ENCODE measurements around the gene EYS. TPM values are rescaled to one million over a fixed set of nuclear protein-coding genes. Genes with fewer than 3 reads are reported as not detected.

Gene EYS
- total RNA-seq, 2 donors from 2014 or later = not detected

- Mint-ChIP-seq H3K36me3 (ENCODE audit: insufficient read depth in 2 of 2) (peaks cover 0 to 16% of the 10 kb centered on the region in 2 donors), H3K9me3 (no peaks in the 10 kb centered on the region)
Measured at GRCh38 chr6:63677282-63677681, 2029.7 kb downstream of the EYS start.

GRCh38 chr6:63676412-63677114 lies 2030.5 kb downstream of the EYS start:
- H3K27ac Mint-ChIP-seq = no peak overlapping the region
- DNase-seq (no peak), ATAC-seq (replicated peaks in 1 of 2) (no peak)
- peaks cover 0 to 17% of the 10 kb centered on the region in 2 donors for H3K36me3 Mint-ChIP-seq (ENCODE audit: insufficient read depth in 2 of 2)
- H3K4me3 Mint-ChIP-seq = no peak overlapping the region
- no peaks in the 10 kb centered on the region for H3K27me3 Mint-ChIP-seq (ENCODE audit: low read depth)
- no peaks in the 10 kb centered on the region for H3K9me3 Mint-ChIP-seq
- peaks cover 22% of the 10 kb centered on the region for H3K4me1 Mint-ChIP-seq (ENCODE audit: low read depth)

More at GRCh38 chr6:63677282-63677681, 2029.7 kb downstream of the EYS start:
- no peaks in the 10 kb centered on the region for H3K27me3 Mint-ChIP-seq (ENCODE audit: low read depth)
- H3K27ac Mint-ChIP-seq = no peak overlapping the region
- H3K4me3 Mint-ChIP-seq = no peak overlapping the region
- no peak for DNase-seq
- peaks cover 22% of the 10 kb centered on the region for H3K4me1 Mint-ChIP-seq (ENCODE audit: low read depth)
- ATAC-seq (replicated peaks in 1 of 2) = no peak

DNA sequence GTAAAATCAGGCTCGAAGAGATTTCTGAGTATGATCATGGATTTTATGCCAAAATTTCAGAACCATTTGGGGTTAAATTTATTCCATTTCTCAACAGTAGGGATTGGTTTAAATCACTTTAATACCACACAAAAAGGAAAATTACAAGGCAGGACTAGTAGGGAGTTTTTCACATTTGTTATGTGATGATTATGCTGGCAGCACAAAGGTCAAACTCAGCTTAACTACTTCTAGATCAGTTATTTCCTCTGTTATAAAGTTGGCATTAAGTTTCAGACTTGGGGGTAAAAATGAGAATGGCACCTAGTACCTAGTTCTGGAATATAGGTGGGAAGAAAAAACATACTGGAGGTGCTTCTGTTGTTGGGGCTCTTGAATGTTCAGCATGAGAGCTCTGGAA lies 2031.9 kb downstream of the EYS start:
- Mint-ChIP-seq H3K4me1 (ENCODE audit: low read depth) (peaks cover 8% of the 10 kb centered on the region), H3K27me3 (ENCODE audit: low read depth) (no peaks in the 10 kb centered on the region), H3K9me3 (no peaks in the 10 kb centered on the region), H3K4me3 (no peak overlapping the region), H3K36me3 (ENCODE audit: insufficient read depth in 2 of 2) (peaks cover 0 to 9% of the 10 kb centered on the region in 2 donors), H3K27ac (no peak overlapping the region)
- DNase-seq = no peak
- no peak for ATAC-seq (replicated peaks in 1 of 2)

DNA sequence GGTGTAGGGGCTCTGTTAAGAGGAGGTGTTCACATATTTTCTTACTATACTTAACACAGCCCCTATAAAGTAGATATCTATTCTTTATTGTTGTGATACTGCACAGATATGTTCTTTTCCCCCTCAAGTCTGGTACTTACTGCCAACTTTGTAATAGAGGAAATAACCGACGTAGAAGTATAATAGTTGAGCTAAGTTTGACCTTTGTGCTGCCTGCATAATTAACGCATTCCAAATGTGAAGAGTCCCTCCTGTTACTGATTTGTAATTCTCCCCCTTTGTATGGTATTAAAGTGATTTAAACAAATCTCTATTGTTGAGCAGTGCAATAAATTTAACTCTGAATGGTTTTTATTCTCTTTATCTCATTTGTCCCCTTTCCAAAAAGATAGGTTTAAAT lies 2032.4 kb downstream of the EYS start:
- Mint-ChIP-seq H3K27me3 (ENCODE audit: low read depth) (no peaks in the 10 kb centered on the region), H3K4me1 (ENCODE audit: low read depth) (peaks cover 10% of the 10 kb centered on the region), H3K36me3 (ENCODE audit: insufficient read depth in 2 of 2) (peaks cover 0 to 7% of the 10 kb centered on the region in 2 donors), H3K27ac (no peak overlapping the region), H3K4me3 (no peak overlapping the region), H3K9me3 (no peaks in the 10 kb centered on the region)
- ATAC-seq (replicated peaks in 1 of 2) (no peak), DNase-seq (no peak)

DNA sequence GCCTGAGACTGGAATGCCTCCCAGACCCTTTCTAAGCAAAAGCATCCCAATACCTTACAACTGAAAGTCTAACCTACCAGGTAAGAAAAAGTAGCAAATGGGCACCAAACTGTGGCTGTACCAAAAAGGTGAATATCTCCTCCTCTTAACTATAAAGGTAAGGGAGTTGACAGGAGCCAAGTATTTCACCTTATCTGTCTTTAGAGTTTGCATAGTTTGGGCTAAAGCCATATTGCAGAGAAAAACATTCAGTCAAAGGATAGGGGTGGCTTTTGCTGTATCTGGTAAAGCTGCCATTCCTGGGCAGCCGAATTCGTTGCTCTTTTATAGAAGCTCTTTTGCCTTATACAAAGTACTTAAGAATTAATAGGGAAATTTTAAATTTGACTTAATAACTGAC lies 2033.3 kb downstream of the EYS start:
- Mint-ChIP-seq H3K4me1 (ENCODE audit: low read depth) (peaks cover 16% of the 10 kb centered on the region), H3K36me3 (ENCODE audit: insufficient read depth in 2 of 2) (peaks cover 0 to 7% of the 10 kb centered on the region in 2 donors), H3K27ac (no peak overlapping the region), H3K27me3 (ENCODE audit: low read depth) (no peaks in the 10 kb centered on the region), H3K4me3 (no peak overlapping the region), H3K9me3 (no peaks in the 10 kb centered on the region)
- ATAC-seq (replicated peaks in 1 of 2) (no peak), DNase-seq (no peak)

DNA sequence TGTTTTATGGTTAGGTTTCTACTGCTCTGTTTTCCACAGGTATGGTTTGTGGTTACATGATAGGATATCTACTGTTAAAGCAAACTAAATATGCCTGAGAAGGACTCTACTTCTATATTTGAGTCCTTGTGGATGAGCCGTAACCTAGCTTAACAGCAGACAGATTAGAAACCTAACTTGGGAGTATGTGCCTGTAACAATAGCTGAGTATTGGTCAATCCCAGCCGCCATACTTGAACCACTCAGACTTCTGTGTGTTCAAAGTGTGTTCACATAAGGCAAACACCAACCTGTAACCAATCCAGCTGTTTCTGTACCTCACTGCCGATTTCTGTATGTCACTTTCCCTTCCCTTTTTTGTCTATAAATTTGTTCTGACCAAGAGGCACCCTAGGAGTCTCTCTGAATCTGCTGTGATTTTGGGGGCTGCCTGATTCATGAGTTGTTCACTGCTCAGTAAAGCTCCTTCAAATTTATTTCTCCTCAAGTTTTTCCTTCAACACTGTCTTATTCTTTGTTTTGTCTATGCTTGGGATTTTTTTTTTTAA lies 2034.4 kb downstream of the EYS start:
- DNase-seq = no peak
- H3K4me3 Mint-ChIP-seq = no peak overlapping the region
- ATAC-seq (replicated peaks in 1 of 2) = no peak
- no peaks in the 10 kb centered on the region for H3K9me3 Mint-ChIP-seq
- peak overlapping the region; percentile 20 for H3K27ac Mint-ChIP-seq
- H3K36me3 Mint-ChIP-seq (ENCODE audit: insufficient read depth in 2 of 2) = peaks cover 0 to 9% of the 10 kb centered on the region in 2 donors
- peaks cover 16% of the 10 kb centered on the region for H3K4me1 Mint-ChIP-seq (ENCODE audit: low read depth)
- no peaks in the 10 kb centered on the region for H3K27me3 Mint-ChIP-seq (ENCODE audit: low read depth)

GRCh38 chr6:63671098-63671754 lies 2035.8 kb downstream of the EYS start:
- DNase-seq = no peak
- Mint-ChIP-seq H3K36me3 (ENCODE audit: insufficient read depth in 2 of 2) (peaks cover 0 to 9% of the 10 kb centered on the region in 2 donors), H3K4me1 (ENCODE audit: low read depth) (peaks cover 20% of the 10 kb centered on the region), H3K9me3 (no peaks in the 10 kb centered on the region), H3K27ac (no peak overlapping the region), H3K27me3 (ENCODE audit: low read depth) (no peaks in the 10 kb centered on the region), H3K4me3 (no peak overlapping the region)
- no peak for ATAC-seq (replicated peaks in 1 of 2)

Measured in activated T-cell treated with anti-CD3 and anti-CD28 coated beads, Interleukin-2, amount 50 U/mL, for 72 hours (primary cell).